D721Med (cell line): ENCODE results near the gene CFAP54.

ENCODE experiments used
- DNase-seq: peaks from one replicate; pipeline ENCODE4 v3.0.0; 2011; ENCODE audit warnings: low spot score; ENCODE audit not compliant: insufficient read length
- FAIRE-seq: peaks from 2 replicates; lab custom pipeline; 2011; peaks lifted over from hg19 to GRCh38; lab: Jason Lieb, UNC
- TF ChIP-seq, protein P1 (sequence below): IDR thresholded peaks from 2 replicates; pipeline ENCODE4 v1.5.1; 2012; ENCODE audit warnings: mild to moderate bottlenecking, control low read depth; ENCODE audit not compliant: insufficient read depth; ENCODE audit errors: missing control alignments

CFAP54 gene

DNA sequence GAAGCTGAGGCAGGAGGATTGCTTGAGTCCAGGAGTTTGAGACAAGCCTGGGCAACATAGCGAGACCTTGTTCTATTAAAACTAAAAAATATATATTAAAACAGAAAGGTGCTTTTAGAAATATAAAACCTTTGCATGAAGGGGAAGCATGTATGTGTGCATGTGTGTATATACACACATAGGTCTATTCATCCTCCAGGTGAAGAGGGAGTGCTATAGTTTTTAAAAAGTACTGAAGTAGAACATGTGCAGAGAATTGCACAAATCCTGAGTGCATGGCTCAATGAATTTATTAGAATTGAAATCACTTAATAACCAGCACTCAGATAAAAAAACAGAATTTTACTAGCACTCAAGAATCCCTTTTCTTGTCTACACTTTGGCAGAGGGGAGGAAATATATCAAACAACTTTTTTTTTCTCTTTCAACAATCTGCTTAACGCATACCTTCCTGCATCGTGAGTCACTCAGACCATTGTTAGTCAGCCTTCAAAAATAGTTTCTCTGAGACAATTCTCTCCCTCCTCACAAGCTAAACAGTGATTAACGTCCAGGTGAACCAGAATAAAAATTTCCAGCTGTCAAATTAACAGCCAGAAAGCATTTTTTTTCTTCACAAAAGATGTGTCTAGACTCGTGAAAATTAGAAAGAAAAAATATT lies 400.0 kb downstream of the CFAP54 start:
- TF ChIP-seq, protein P1, sequence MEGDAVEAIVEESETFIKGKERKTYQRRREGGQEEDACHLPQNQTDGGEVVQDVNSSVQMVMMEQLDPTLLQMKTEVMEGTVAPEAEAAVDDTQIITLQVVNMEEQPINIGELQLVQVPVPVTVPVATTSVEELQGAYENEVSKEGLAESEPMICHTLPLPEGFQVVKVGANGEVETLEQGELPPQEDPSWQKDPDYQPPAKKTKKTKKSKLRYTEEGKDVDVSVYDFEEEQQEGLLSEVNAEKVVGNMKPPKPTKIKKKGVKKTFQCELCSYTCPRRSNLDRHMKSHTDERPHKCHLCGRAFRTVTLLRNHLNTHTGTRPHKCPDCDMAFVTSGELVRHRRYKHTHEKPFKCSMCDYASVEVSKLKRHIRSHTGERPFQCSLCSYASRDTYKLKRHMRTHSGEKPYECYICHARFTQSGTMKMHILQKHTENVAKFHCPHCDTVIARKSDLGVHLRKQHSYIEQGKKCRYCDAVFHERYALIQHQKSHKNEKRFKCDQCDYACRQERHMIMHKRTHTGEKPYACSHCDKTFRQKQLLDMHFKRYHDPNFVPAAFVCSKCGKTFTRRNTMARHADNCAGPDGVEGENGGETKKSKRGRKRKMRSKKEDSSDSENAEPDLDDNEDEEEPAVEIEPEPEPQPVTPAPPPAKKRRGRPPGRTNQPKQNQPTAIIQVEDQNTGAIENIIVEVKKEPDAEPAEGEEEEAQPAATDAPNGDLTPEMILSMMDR: no peak
- FAIRE-seq (no peak), DNase-seq (no peak)

DNA sequence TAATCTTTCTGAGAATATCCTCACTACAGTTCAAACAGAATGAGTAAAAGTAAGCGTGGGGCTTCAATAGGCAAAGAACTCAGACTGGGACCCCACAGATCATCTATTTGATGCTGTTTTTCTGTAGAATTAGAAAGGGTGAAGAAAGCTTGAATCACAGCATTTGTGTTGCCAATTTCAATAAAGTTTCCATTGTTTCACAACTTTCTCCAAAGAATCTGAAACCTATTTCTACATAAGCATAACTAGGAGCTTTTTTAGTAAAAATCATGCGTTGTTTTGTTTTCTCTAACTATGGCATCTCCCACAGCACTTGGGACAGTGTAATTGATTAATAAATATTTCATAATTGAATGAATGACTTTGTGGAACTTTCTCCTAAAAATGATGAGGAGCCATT lies 401.0 kb downstream of the CFAP54 start:
- DNase-seq (no peak), FAIRE-seq (no peak)
- TF ChIP-seq, protein P1: no peak

DNA sequence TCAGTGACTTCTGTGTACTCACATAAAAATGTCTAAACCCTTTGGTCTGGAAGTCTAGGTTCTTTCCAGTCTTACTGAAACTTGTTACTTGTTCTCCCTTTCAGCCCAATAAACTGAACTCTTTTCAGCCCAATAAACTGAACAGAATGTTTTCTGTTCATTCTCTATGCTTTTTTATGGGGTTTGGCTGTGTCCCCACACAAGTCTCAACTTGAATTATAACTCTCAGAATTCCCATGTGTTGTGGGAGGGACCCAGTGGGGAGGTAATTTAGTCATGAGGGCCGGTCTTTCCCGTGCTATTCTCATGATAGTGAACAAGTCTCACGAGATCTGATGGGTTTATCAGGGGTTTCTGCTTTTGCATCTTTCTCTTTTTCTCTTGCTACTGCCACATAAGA lies 402.7 kb downstream of the CFAP54 start:
- FAIRE-seq: no peak
- no peak for DNase-seq

DNA sequence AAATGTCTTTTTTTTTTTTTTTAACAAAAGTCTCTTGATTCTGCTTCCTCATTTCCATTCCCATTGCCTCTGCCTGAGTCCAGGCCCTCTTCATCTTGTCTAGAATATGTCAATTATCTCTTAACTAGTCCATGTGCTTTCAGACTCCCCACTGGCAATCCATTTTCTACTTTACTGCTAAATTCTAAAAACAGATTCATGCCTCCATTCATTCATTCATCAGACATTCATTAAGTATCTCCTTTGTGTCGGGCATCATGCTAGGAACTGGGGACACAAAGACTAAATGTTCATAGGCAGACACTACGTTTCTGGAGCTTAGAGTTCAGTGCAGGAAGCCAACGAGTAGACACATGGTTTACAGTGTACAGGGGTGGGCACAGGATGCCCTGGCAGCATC lies 408.0 kb downstream of the CFAP54 start:
- no peak for FAIRE-seq
- TF ChIP-seq, protein P1: no peak
- no peak for DNase-seq

More for the DNA sequence above, 402.7 kb downstream of the CFAP54 start:
- TF ChIP-seq, protein P1: no peak

DNA sequence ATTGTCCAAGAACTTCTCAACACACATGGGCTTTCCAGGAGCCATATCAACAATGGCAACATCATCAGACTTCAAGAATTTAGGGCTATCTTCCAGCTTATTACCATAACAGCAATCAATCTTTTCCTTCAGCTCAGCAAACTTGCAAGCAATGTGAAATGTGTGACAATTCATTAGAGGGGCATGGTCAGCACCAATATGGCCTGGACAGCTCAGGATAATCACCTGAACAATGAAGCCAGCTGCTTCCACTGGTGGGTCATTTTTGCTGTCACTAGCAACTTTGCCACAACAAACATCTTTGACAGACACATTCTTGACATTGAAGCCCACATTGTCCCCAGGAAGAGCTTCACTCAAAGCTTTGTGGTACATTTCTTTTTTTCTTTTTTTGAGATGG lies 411.8 kb downstream of the CFAP54 start:
- no peak for DNase-seq
- FAIRE-seq: no peak
- TF ChIP-seq, protein P1: no peak

DNA sequence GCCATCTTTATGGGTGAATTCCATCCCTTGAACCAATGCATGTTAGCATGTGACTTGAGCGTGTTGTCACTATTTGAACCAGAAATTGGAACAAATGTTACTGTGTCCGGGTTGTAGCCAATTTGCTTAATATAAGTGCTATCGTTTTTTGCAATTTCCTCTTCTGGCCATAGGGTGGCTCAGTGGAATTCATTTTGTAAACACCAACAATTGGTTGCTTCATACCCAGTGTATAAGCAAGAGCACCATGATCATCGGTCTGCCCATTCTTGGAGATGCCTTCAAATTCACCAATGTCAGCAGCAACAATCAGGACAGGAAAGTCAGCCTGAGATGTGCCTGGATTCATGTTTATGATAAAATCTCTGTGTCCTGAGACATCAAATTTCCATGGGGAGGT lies 412.7 kb downstream of the CFAP54 start:
- no peak for FAIRE-seq
- DNase-seq: no peak
- TF ChIP-seq, protein P1: no peak

DNA sequence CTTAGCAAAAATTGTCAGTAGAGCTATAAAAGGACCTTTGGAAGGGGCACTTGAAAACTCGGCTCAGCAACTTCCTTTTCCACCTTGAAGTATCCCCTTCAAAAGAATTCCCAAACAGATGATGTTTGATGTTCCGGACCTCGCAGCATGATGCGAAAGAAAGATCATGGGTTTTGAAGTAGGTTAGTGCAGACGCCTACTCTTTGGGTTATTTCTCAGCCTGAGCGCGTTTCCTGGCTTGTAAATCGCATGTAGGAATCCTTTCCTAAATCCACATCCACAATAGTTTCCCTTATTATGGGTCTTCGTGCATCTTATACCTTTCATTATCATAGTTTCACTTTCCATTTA lies 417.1 kb downstream of the CFAP54 start:
- FAIRE-seq: no peak

More for the DNA sequence above, 417.1 kb downstream of the CFAP54 start:
- DNase-seq: no peak
- TF ChIP-seq, protein P1: no peak
